ENCODE measurements around the gene NVL.

DNA sequence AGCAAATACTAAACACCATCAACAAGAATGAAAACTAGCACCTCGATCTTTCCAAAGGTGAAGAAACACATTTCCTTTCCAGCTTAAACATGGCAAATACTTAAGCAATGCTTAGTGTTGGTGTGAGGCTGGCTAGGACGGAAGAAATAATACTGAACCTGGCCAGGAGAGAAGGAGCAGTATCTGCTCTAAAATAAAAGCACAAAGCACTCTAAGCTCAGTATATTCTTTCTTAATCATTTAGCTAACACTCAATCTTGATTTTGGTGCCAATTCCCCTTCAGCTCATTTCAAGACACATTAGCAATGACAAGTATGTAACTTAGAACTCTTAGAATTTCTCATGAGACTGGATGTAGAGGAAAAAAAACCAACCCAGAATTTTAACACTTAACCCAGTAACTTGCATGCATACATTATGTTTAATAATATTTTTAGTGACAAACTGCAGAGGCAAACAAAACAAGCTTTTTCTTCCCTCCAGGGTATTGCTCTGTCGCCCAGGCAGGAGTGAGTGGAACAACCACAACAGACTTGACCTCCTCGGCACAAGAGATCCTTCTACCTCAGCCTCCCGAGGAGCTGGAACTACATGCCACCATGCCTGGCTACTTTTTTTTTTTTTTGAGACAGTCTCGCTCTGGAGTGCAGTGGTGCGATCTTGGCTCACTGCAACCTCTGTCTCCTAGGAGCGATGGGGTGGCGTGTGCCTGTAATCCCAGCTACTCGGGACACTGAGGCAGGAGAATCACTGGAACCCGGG lies 92.7 kb downstream of the NVL start:
- TF ChIP-seq, protein P1, sequence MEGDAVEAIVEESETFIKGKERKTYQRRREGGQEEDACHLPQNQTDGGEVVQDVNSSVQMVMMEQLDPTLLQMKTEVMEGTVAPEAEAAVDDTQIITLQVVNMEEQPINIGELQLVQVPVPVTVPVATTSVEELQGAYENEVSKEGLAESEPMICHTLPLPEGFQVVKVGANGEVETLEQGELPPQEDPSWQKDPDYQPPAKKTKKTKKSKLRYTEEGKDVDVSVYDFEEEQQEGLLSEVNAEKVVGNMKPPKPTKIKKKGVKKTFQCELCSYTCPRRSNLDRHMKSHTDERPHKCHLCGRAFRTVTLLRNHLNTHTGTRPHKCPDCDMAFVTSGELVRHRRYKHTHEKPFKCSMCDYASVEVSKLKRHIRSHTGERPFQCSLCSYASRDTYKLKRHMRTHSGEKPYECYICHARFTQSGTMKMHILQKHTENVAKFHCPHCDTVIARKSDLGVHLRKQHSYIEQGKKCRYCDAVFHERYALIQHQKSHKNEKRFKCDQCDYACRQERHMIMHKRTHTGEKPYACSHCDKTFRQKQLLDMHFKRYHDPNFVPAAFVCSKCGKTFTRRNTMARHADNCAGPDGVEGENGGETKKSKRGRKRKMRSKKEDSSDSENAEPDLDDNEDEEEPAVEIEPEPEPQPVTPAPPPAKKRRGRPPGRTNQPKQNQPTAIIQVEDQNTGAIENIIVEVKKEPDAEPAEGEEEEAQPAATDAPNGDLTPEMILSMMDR (IDR thresholded peaks at IDR 0.05): no peak
- no peak for TF ChIP-seq ZFX (IDR thresholded peaks at IDR 0.05; ENCODE audit: borderline replicate concordance)
